ENCODE results near the gene FADS3. TPM values are rescaled to one million over a fixed set of nuclear protein-coding genes. Genes with fewer than 3 reads are reported as not detected.

The FADS3 gene
- total and polyA plus RNA-seq, 2 donors (not counting 3 experiments of a cell fraction or from before 2014, with no cell fraction given), result 216 to 346 TPM

- no peak for FAIRE-seq
- TF ChIP-seq GATA2 (IDR thresholded peaks at IDR 0.05; ENCODE audit: insufficient read depth, insufficient read length, low read depth, low read length) (no peak), FOS (IDR thresholded peaks at IDR 0.05; ENCODE audit: borderline replicate concordance, insufficient read depth, low read length) (no peak), POLR2AphosphoS5 (IDR thresholded peaks at IDR 0.05; ENCODE audit: insufficient read depth, low read depth, low read length) (no peak), MYC (IDR thresholded peaks at IDR 0.05; ENCODE audit: low read depth, low read length) (no peak)
- Histone ChIP-seq H3K36me3 (ENCODE audit: control insufficient read depth in 2 of 2, extremely low read depth in 1 of 2, insufficient read depth in 2 of 2, low read length in 2 of 2) (peaks cover 50 to 57% of the 10 kb centered on the region in 2 experiments), H3K9me3 (replicated peaks; ENCODE audit: control insufficient read depth, insufficient read depth, low read length) (no peaks in the 10 kb centered on the region), H3K79me2 (ENCODE audit: control insufficient read depth, insufficient read depth, low read length) (peaks cover 14% of the 10 kb centered on the region), H3K27ac (ENCODE audit: insufficient read depth, low read depth, low read length) (no peak overlapping the region), H3K4me2 (ENCODE audit: insufficient read depth, low read length) (no peak overlapping the region), H3K4me1 (ENCODE audit: control insufficient read depth, extremely low read depth, insufficient read depth, low read length) (no peaks in the 10 kb centered on the region), H3K9ac (replicated peaks; ENCODE audit: extremely low read depth, insufficient read depth, low read length) (no peak overlapping the region), H3K4me3 (replicated peaks in 1 of 3; ENCODE audit: insufficient read depth in 1 of 3, low read depth in 1 of 3, low read length in 3 of 3) (no peak overlapping the region), H2AFZ (ENCODE audit: low read depth, low read length) (no peak overlapping the region), H3K9me1 (replicated peaks; ENCODE audit: control insufficient read depth, extremely low read depth, insufficient read depth, low read length) (no peaks in the 10 kb centered on the region), H3K27me3 (ENCODE audit: control insufficient read depth in 2 of 2, insufficient read depth in 2 of 2, low read length in 2 of 2) (no peaks in the 10 kb centered on the region), H4K20me1 (replicated peaks; ENCODE audit: control insufficient read depth, extremely low read depth, insufficient read depth, low read length) (no peaks in the 10 kb centered on the region)
- intact Hi-C loops (cut with micrococcal nuclease), result no loop called here
- POLR2A ChIA-PET, result no interaction called here
- BruUV-seq (replicated peaks), result no TSS peak
- no peak for DNase-seq (ENCODE audit: low read depth, low spot score)
- CTCF ChIA-PET, result interaction anchor here (0.6 to 2.2 kb wide), 2 partner anchors 54 to 97 kb away, joined by 4 to 8 read pairs; no protein-coding TSS in a partner anchor
- dilution Hi-C loops (cut with MboI; ENCODE audit: extremely low pct_ligation_motif_present, low sequenced_read_pairs), result no loop called here
These were observed 40.0 kb downstream of the FADS3 start for GRCh38 chr11:61851113-61851899.

GRCh38 chr11:61850687-61851086, 40.7 kb downstream of the FADS3 start:
- no peak overlapping the region for H2AFZ ChIP-seq (ENCODE audit: low read depth, low read length)
- peaks cover 50 to 52% of the 10 kb centered on the region in 2 experiments for H3K36me3 ChIP-seq (ENCODE audit: control insufficient read depth in 2 of 2, extremely low read depth in 1 of 2, insufficient read depth in 2 of 2, low read length in 2 of 2)
- no TSS peak for BruUV-seq (replicated peaks)
- H3K4me3 ChIP-seq (replicated peaks in 1 of 3; ENCODE audit: insufficient read depth in 1 of 3, low read depth in 1 of 3, low read length in 3 of 3), result no peak overlapping the region
- CTCF ChIA-PET, result interaction anchor here (0.6 kb wide), 1 partner anchor 98 kb away, joined by 4 read pairs; no protein-coding TSS in a partner anchor
- H3K27me3 ChIP-seq (ENCODE audit: control insufficient read depth in 2 of 2, insufficient read depth in 2 of 2, low read length in 2 of 2), result no peaks in the 10 kb centered on the region
- H3K9ac ChIP-seq (replicated peaks; ENCODE audit: extremely low read depth, insufficient read depth, low read length), result no peak overlapping the region
- FAIRE-seq, result no peak
- no peaks in the 10 kb centered on the region for H3K9me3 ChIP-seq (replicated peaks; ENCODE audit: control insufficient read depth, insufficient read depth, low read length)
- TF ChIP-seq FOS (IDR thresholded peaks at IDR 0.05; ENCODE audit: borderline replicate concordance, insufficient read depth, low read length) (no peak), MYC (IDR thresholded peaks at IDR 0.05; ENCODE audit: low read depth, low read length) (no peak), CTCF (IDR thresholded peaks at IDR 0.05; ENCODE audit: extremely low read depth in 1 of 2, insufficient read depth in 1 of 2, low read depth in 1 of 2, low read length in 2 of 2) (no peak), EZH2 (IDR thresholded peaks at IDR 0.05; ENCODE audit: borderline replicate concordance, low read depth, low read length, severe bottlenecking) (no peak), JUN (IDR thresholded peaks at IDR 0.05; ENCODE audit: borderline replicate concordance, insufficient read depth, insufficient read length, low read depth) (no peak), MAX (IDR thresholded peaks at IDR 0.05; ENCODE audit: insufficient read depth, insufficient read length) (no peak), POLR2AphosphoS5 (IDR thresholded peaks at IDR 0.05; ENCODE audit: insufficient read depth, low read depth, low read length) (no peak), GATA2 (IDR thresholded peaks at IDR 0.05; ENCODE audit: insufficient read depth, insufficient read length, low read depth, low read length) (no peak), POLR2A (IDR thresholded peaks at IDR 0.05; ENCODE audit: low read depth, low read length) (no peak)
- H3K79me2 ChIP-seq (ENCODE audit: control insufficient read depth, insufficient read depth, low read length), result peaks cover 15% of the 10 kb centered on the region
- H3K27ac ChIP-seq (ENCODE audit: insufficient read depth, low read depth, low read length), result no peak overlapping the region
- no peak for DNase-seq (ENCODE audit: low read depth, low spot score)
- H3K4me1 ChIP-seq (ENCODE audit: control insufficient read depth, extremely low read depth, insufficient read depth, low read length), result no peaks in the 10 kb centered on the region
- H3K4me2 ChIP-seq (ENCODE audit: insufficient read depth, low read length), result no peak overlapping the region
- H4K20me1 ChIP-seq (replicated peaks; ENCODE audit: control insufficient read depth, extremely low read depth, insufficient read depth, low read length), result no peaks in the 10 kb centered on the region
- no peaks in the 10 kb centered on the region for H3K9me1 ChIP-seq (replicated peaks; ENCODE audit: control insufficient read depth, extremely low read depth, insufficient read depth, low read length)
- POLR2A ChIA-PET, result no interaction called here
- intact Hi-C loops (cut with micrococcal nuclease) (no loop called here), dilution Hi-C loops (cut with MboI; ENCODE audit: extremely low pct_ligation_motif_present, low sequenced_read_pairs) (no loop called here)
